ENCODE data around the gene PRIM2.
"Not testable (repeated sequence)": the region's sequence is repeated elsewhere in the genome, so short reads cannot be mapped to it uniquely, and the experiment has no call there.

- not testable (repeated sequence) for TF ChIP-seq EZH2 (IDR thresholded peaks at IDR 0.05; ENCODE audit: insufficient read depth, poor library complexity, severe bottlenecking); EZH2phosphoT487 (IDR thresholded peaks at IDR 0.05; ENCODE audit: insufficient read depth, low read depth)
These were observed 101.9 kb downstream of the PRIM2 start for GRCh38 chr6:57419341-57419740.

Data from GM23248 (cell line).